Mucosa of stomach (tissue), 1 donor: ENCODE results near the gene PIGX.

ENCODE experiments used
- H3K27me3 ChIP-seq: one replicate; pipeline ENCODE4 v1.7.0; 2013; ENCODE audit warnings: mild to moderate bottlenecking, low read length; ENCODE audit not compliant: control insufficient read depth, insufficient read depth
- H3K36me3 ChIP-seq: one replicate; pipeline ENCODE4 v1.7.0; 2013; ENCODE audit warnings: low read length; ENCODE audit not compliant: control insufficient read depth, insufficient read depth
- H3K4me1 ChIP-seq: one replicate; pipeline ENCODE4 v1.7.0; 2013; ENCODE audit warnings: mild to moderate bottlenecking, low read length; ENCODE audit not compliant: control insufficient read depth, insufficient read depth
- H3K4me3 ChIP-seq: one replicate; pipeline ENCODE4 v1.7.0; 2013; ENCODE audit warnings: low read length
- H3K9ac ChIP-seq: one replicate; pipeline ENCODE4 v1.7.0; 2013; ENCODE audit warnings: mild to moderate bottlenecking, low read length, moderate library complexity
- H3K9me3 ChIP-seq: one replicate; pipeline ENCODE4 v1.7.0; 2013; ENCODE audit warnings: mild to moderate bottlenecking, low read length, moderate library complexity; ENCODE audit not compliant: control insufficient read depth
- donor health status: Pancreatic carcinoma.

PIGX gene

DNA sequence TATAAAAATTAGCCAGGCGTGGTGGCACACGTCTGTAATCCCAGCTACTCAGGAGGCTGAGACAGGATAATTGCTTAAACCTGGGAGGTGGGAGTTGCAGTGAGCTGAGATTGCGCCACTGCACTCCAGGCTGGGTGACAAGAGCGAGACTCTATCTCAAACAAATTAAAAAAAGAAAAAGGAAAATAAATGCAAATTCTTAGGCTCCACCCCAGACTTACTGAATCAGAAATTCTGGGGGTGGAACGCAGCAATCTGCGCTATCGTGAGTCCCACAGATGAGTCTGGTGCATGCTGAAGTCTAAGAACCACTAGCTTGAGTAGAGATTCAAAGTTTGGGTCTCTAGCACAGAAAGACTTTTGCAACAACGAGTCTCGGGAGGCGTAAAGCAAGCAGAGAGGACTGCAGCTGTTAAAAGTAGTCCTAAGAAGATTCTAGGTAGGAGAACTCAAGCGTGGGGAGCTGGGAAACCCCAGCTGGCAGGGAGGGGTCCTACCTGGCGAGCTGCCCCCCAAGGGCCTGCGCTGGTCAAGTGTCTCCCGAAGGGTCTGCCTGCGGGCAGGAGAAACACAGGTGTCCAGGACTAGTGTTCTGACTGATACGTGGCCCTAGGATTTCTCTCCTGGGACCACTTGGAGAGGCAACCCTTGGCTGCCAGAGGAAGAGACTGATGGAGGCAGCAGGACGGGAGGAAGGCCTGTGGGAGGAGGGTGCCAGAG is 22.1 kb upstream of the PIGX start:
- Histone ChIP-seq H3K9ac (no peak overlapping the region), H3K27me3 (no peaks in the 10 kb centered on the region), H3K9me3 (no peaks in the 10 kb centered on the region), H3K36me3 (no peaks in the 10 kb centered on the region), H3K4me1 (no peaks in the 10 kb centered on the region), H3K4me3 (no peak overlapping the region)

DNA sequence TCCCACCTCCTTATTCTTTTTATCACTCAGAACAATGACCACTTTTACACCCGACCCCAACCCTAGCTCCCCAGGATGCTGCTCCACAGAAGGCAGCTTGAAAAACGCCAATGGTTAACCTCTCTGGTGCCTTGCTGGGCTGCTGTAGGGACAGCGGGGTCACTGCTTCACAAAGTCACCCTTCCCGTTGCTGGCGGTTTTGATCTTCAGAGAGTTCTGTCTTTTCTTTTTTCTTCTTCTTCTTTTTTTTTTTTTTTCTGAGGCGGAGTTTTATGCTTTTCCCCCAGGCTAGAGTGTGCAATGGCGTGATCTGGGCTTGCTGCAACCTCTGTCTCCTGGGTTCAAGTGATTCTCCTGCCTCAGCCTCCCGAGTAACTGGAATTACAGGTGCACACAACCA is 20.8 kb upstream of the PIGX start:
- no peak overlapping the region for H3K9ac ChIP-seq
- no peaks in the 10 kb centered on the region for H3K36me3 ChIP-seq
- no peaks in the 10 kb centered on the region for H3K27me3 ChIP-seq
- H3K4me3 ChIP-seq, result no peak overlapping the region
- no peaks in the 10 kb centered on the region for H3K9me3 ChIP-seq
- no peaks in the 10 kb centered on the region for H3K4me1 ChIP-seq

DNA sequence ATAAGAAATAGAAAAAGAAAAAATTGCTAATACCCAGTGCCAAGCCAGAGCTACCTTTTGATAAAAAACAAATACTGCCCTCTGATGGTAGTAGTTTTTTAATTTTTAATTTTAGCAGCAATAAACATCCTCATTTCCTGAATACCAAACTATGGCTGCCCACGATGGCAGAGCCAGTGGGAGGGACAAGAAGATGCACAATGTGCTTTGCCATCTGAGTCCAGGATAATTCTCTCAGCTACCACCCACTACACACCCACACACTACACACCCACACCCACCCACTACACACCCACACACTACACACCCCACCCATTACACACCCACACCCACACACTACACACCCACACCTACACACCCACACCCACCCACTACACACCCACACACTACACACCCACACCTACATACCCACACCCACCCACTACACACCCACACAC is 18.0 kb upstream of the PIGX start:
- Histone ChIP-seq H3K4me1 (no peaks in the 10 kb centered on the region), H3K9me3 (no peaks in the 10 kb centered on the region), H3K4me3 (no peak overlapping the region)

DNA sequence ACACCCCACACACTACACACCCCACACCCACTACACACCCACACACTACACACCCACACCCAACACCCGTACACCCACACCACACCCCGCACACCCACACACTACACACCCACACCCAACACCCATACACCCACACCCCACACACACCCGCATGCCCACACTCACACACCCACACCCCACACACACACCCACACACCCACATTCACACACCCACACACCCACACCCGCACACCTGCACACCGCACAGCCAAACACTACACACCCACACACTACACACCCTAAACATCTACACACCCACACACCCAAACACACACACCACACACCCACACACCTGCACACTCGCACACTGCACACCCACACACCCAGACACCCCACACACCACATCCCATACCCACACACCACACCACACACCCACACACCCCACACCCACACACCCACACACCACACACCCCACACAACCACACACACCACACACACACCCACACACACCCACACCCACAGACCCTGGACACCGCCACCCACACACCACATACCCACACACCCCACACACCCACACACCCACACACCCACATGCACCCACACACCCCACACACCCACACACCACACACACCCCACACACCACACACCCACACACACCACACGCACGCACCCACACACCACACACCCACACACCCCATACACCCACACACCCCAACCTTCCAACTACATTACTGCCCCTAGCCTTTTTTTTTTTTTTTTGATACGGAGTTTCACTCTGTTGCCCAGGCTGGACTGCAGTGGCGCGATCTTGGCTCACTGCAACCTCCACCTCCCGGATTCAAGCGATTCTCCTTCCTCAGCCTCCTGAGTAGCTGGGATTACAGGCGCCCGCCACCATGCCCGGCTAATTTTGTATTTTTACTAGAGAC is 17.0 kb upstream of the PIGX start:
- Histone ChIP-seq H3K4me3 (no peak overlapping the region), H3K9ac (no peak overlapping the region), H3K9me3 (no peaks in the 10 kb centered on the region), H3K36me3 (no peaks in the 10 kb centered on the region), H3K27me3 (no peaks in the 10 kb centered on the region), H3K4me1 (no peaks in the 10 kb centered on the region)

More for the DNA sequence above, 18.0 kb upstream of the PIGX start:
- Histone ChIP-seq H3K36me3 (no peaks in the 10 kb centered on the region), H3K27me3 (no peaks in the 10 kb centered on the region), H3K9ac (no peak overlapping the region)

DNA sequence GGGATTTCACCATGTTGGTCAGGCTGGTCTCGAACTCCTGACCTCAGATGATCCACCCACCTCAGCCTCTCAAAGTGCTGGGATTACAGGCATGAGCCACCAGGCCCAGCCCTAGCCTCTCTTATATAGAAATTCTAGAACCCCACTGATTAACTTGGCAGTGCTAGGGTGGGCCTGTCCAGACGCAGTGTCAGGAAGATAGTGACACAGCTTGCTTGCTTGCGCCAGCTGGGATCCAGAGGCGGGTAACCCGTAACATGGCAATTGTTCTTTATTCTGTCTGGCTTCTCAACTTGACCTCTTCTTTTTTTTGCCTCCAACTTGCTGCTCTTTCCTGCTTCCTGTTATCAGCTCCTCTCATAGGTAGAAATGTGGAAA is 16.3 kb upstream of the PIGX start:
- no peaks in the 10 kb centered on the region for H3K4me1 ChIP-seq
- no peak overlapping the region for H3K4me3 ChIP-seq
- no peaks in the 10 kb centered on the region for H3K9me3 ChIP-seq
- no peak overlapping the region for H3K9ac ChIP-seq
- H3K36me3 ChIP-seq, result no peaks in the 10 kb centered on the region
- no peaks in the 10 kb centered on the region for H3K27me3 ChIP-seq

DNA sequence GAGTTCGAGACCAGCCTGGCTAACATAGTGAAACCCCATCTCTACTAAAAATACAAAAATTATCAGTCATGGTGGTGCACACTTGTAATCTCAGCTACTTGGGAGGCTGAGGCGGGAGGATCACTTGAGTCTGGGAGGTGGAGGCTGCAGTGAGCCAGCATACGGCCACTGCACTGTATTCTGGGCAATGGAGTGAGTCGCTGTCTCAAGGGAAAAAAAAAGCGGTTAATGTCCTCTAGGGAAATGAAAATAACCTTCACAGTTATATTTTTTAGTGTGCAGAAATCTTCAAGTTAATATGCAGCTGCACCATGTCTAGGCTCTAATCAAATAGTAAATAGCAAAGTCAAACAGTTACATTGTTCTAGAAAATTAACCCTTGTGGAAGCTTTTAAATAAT is 14.9 kb upstream of the PIGX start:
- Histone ChIP-seq H3K4me3 (no peak overlapping the region), H3K9me3 (no peaks in the 10 kb centered on the region), H3K9ac (no peak overlapping the region), H3K27me3 (no peaks in the 10 kb centered on the region), H3K36me3 (no peaks in the 10 kb centered on the region), H3K4me1 (no peaks in the 10 kb centered on the region)

DNA sequence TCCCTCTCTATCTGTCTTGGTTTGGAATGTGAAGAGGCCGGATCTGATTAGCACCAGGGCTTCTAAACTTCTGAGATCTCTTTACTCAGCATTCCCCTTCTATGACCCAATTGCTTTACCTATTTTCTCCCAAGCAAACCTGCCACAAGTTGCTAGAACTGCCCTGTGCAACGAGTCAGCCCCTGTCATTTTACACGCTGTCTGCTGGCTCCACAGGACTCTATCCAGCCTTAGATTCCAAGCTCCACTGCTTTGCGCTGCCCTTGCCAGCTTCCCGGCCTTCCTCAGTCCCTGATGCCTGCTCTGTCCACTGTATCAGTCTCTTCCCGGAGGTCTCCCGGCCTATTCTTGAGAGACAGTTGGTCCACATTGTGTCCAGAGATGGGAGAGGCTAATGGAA is 12.4 kb upstream of the PIGX start:
- no peaks in the 10 kb centered on the region for H3K4me1 ChIP-seq
- H3K36me3 ChIP-seq, result no peaks in the 10 kb centered on the region
- H3K9ac ChIP-seq, result no peak overlapping the region
- H3K27me3 ChIP-seq, result no peaks in the 10 kb centered on the region
- H3K9me3 ChIP-seq, result no peaks in the 10 kb centered on the region
- H3K4me3 ChIP-seq, result no peak overlapping the region

DNA sequence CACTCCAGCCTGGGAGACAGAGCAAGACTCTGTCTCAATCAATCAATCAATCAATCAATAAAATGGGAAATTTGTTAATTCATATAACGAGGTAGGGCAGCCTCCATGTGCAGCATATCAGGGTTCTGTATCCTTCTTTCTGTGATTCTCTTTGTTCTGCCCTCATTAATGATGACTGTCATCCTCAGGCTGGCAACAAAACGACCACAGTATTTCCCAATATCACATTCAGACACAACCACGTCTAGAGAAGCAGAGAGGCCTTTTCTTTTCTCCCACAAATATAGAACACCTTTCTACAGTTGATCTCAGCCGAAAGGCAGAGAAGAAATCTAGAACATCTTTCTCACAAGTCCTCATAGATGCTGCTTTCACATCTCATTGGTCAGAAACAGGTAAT is 11.4 kb upstream of the PIGX start:
- Histone ChIP-seq H3K36me3 (no peaks in the 10 kb centered on the region), H3K4me3 (no peak overlapping the region), H3K9ac (no peak overlapping the region), H3K27me3 (no peaks in the 10 kb centered on the region), H3K9me3 (no peaks in the 10 kb centered on the region), H3K4me1 (no peaks in the 10 kb centered on the region)

DNA sequence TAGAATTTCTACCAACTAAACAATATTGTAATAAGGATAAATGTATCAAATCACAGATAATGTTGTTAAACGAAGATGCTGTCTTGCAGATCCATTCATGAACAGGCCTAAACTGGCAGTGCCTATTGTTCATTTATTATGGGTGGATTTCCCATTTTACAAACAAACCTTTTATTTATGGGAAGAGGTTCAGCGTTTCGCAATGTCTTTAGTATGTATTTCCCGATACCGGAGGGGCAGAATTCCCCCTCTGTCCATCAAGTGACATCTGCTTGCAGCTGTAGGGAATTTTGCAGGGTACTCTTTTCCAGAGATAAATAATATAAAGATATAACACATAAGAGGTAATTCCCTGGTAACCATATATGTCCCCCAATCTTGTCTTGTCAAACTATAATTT is 5.8 kb upstream of the PIGX start:
- Histone ChIP-seq H3K27me3 (no peaks in the 10 kb centered on the region), H3K9me3 (no peaks in the 10 kb centered on the region), H3K36me3 (no peaks in the 10 kb centered on the region), H3K4me3 (no peak overlapping the region), H3K9ac (no peak overlapping the region), H3K4me1 (peaks cover 2% of the 10 kb centered on the region)

DNA sequence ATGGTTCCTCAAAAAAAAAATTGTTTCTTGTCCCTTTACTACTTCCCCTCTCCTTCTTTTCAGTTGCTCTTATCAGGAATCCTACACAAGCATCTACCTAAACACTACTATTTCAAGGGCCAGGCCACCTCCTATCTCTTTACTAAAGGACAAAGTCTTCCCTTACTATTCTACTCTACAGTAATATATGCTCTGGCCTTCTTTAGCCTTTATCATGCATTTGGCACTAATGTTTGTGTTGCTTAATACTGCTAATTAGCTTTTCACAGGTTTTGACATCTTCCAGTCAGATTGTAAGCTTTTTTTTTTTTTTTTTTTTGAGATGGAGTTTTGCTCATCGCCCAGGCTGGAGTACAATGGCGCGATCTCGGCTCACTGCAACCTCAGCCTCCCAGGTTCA is 5.4 kb upstream of the PIGX start:
- peaks cover 6% of the 10 kb centered on the region for H3K4me1 ChIP-seq
- H3K27me3 ChIP-seq, result no peaks in the 10 kb centered on the region
- H3K36me3 ChIP-seq, result no peaks in the 10 kb centered on the region
- no peak overlapping the region for H3K4me3 ChIP-seq
- H3K9me3 ChIP-seq, result no peaks in the 10 kb centered on the region
- H3K9ac ChIP-seq, result no peak overlapping the region

DNA sequence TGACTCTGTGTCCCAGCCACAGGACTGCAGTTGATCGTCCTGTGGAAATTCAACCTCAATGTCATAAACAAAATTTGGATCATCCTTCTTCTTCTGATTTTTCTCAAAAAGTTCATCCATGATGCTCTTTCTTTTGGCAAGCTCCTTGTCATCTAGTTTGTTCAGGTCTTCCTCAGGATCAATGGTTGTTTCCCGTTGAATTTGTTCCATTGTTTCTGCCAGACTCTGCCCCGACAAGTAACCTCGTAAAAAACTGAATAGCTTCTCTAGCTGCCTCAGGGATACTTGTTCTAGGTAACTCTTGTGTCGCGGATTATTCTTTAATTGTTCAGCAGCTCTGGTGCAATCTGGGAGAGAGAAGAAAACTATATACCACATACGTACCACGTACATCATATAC is 4.6 kb upstream of the PIGX start:
- Histone ChIP-seq H3K36me3 (no peaks in the 10 kb centered on the region), H3K4me1 (peaks cover 6% of the 10 kb centered on the region), H3K27me3 (no peaks in the 10 kb centered on the region), H3K9me3 (no peaks in the 10 kb centered on the region), H3K9ac (no peak overlapping the region), H3K4me3 (no peak overlapping the region)

DNA sequence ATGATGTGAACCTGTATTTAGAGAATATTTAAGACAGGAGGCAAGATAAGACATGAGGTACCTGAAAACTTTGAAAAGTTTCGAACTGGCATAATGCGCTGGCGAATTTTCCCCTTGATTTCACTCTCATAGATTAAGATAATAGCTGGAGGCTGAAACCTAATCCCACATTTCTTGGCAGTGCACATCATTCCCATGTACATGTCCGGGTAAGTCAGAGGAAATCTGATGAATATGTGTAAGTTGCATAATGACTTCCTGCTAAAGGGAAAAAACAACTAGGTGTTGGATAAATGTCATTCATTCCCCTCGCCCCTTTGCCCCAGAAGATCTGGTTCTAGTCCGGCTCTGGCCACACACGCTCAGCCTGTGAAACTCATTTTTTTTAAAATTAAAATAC is 3.7 kb upstream of the PIGX start:
- Histone ChIP-seq H3K4me3 (no peak overlapping the region), H3K4me1 (peaks cover 12% of the 10 kb centered on the region), H3K9me3 (no peaks in the 10 kb centered on the region), H3K36me3 (no peaks in the 10 kb centered on the region), H3K27me3 (no peaks in the 10 kb centered on the region), H3K9ac (no peak overlapping the region)
